ENCODE measurements around the gene HTR4. TPM values are rescaled to one million over a fixed set of nuclear protein-coding genes. Genes with fewer than 3 reads are reported as not detected.

Gene HTR4
- total and polyA plus RNA-seq, 2 of the 4 experiments (the other 2 are of a cell fraction): not detected

GRCh38 chr5:148458036-148458888 is 196.1 kb downstream of the HTR4 start:
- Histone ChIP-seq H3K27me3 (ENCODE audit: control insufficient read depth, insufficient read depth, low read length) (peaks cover 9% of the 10 kb centered on the region), H4K20me1 (ENCODE audit: insufficient read depth, low read length) (no peaks in the 10 kb centered on the region), H2BK5ac (ENCODE audit: low read depth, low read length, poor library complexity, severe bottlenecking) (no peak overlapping the region), H2BK15ac (ENCODE audit: low read depth, low read length) (no peak overlapping the region), H2BK20ac (ENCODE audit: low read depth, low read length) (no peak overlapping the region), H4K5ac (ENCODE audit: low read depth, low read length) (no peak overlapping the region), H3K9ac (ENCODE audit: low read depth, low read length) (no peak overlapping the region), H3K9me1 (ENCODE audit: insufficient read depth, low read length) (no peaks in the 10 kb centered on the region), H3K4ac (ENCODE audit: low read depth, low read length) (no peak overlapping the region), H3K79me1 (ENCODE audit: low read depth in 1 of 2, low read length in 2 of 2) (no peaks in the 10 kb centered on the region), H3K23ac (ENCODE audit: low read depth, low read length) (no peak overlapping the region), H3K14ac (replicated peaks; ENCODE audit: low read depth, low read length) (no peak overlapping the region), H3K4me1 (ENCODE audit: control insufficient read depth, insufficient read depth, low read length) (no peaks in the 10 kb centered on the region), H2AK9ac (replicated peaks; ENCODE audit: low read depth, low read length, poor library complexity) (no peak overlapping the region), H4K91ac (ENCODE audit: insufficient read depth, low read depth, low read length) (no peak overlapping the region), H3K36me3 (ENCODE audit: control insufficient read depth, insufficient read depth, low read length) (no peaks in the 10 kb centered on the region), H3K4me2 (ENCODE audit: low read depth, low read length) (no peak overlapping the region), H3K4me3 (ENCODE audit: insufficient read depth, low read depth, low read length) (no peak overlapping the region), H2AK5ac (ENCODE audit: low read depth, low read length) (no peak overlapping the region), H4K8ac (ENCODE audit: low read depth in 2 of 2, low read length in 2 of 2) (no peak overlapping the region), H2BK120ac (ENCODE audit: low read depth, low read length) (no peak overlapping the region), H3K27ac (ENCODE audit: insufficient read depth, low read length) (no peak overlapping the region), H3K9me3 (ENCODE audit: control insufficient read depth, insufficient read depth, low read length) (no peaks in the 10 kb centered on the region), H3K18ac (ENCODE audit: low read depth, low read length) (no peak overlapping the region), H2AFZ (replicated peaks; ENCODE audit: low read length, poor library complexity) (no peak overlapping the region), H3K56ac (ENCODE audit: extremely low read depth, insufficient read depth, low read length) (no peak overlapping the region)
- ChIA-PET POLR2A (ENCODE audit: unreplicated experiment) (no interaction called here), CTCF (no interaction called here)
- TF ChIP-seq SMC3 (IDR thresholded peaks at IDR 0.05; ENCODE audit: low read depth, low read length) (no peak), MAZ (IDR thresholded peaks at IDR 0.05; ENCODE audit: borderline replicate concordance, low read depth, low read length) (no peak), BHLHE40 (IDR thresholded peaks at IDR 0.05; ENCODE audit: low read depth, low read length) (no peak), CEBPB (IDR thresholded peaks at IDR 0.05; ENCODE audit: low read depth, low read length) (no peak), RFX5 (IDR thresholded peaks at IDR 0.05; ENCODE audit: low read depth, low read length) (no peak), ELK1 (IDR thresholded peaks at IDR 0.05; ENCODE audit: borderline replicate concordance, low read depth, low read length) (no peak), FOS (IDR thresholded peaks at IDR 0.05; ENCODE audit: low read depth, low read length) (no peak), POLR2A (IDR thresholded peaks at IDR 0.05; ENCODE audit: low read depth, low read length) (no peak), MXI1 (IDR thresholded peaks at IDR 0.05; ENCODE audit: borderline replicate concordance, low read depth, low read length) (no peak), CHD1 (IDR thresholded peaks at IDR 0.05; ENCODE audit: low read depth, low read length) (no peak)
- ATAC-seq (ENCODE audit: low read depth): no peak
- in situ Hi-C loops (cut with MboI; ENCODE audit: low sequenced_read_pairs): no loop called here
- DNase-seq: no peak
- dilution Hi-C loops (cut with HindIII; ENCODE audit: low sequenced_read_pairs, unreplicated experiment): no loop called here
- no TSS peak for BruUV-seq (replicated peaks)
- 75% methylated on average over 2 of the region's 3 CpGs; no CpG with 5 or more reads in 1 of the 2 experiments for WGBS, 2 experiments (ENCODE audit: extremely low coverage in 2 of 2, insufficient read length in 1 of 2)
- intact Hi-C loops (cut with micrococcal nuclease): no loop called here

Measured in IMR-90 (cell line).